ENCODE results near the gene RINT1.

The RINT1 gene

DNA sequence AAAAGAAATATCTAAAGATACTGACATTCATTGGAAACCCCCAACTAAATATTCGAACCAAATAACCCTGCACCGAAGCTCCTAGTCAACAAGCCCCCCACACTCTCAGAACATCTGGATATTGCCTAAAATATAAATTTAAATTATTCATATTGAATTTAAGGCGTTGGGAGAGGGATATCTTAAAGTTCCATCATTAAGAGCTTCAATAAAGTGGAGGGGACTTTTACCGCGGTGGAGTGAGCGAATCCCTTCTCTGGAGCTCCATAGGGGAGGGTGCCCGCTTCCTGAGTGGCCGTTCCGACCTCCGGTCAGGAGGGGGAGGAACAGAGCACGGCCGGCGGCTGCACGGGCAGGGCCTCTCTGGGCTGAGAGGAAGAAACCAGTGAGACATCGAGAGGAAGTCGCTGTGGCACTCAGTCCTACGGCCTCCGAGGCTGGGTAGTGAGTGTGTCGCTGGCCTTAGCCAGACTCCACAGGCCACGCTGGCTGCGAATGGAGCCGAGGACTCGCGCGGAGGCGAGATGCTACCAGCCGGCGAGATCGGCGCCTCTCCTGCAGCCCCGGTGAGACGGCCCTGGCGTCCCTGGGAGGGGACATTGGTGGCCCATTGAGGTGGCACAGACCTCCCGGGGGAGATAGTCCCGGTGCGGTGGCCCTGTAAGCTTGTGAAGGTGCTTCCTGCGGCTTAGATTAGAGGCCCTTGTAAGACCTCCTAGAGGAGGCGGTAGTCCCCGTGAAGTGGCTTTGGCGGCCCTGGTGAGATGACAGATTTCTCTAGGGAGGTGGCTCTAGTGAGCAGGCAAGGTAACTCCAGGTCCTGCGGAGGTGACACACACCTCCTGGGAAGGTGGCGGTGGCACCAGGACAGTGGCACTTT lies at the start of gene RINT1:
Gene RINT1, plus strand, starts transcription at position 410 of the 880 bp plus-strand sequence. Its CDS starts 115 bp downstream, at position 525.
- DNase-seq (ENCODE audit: extremely low read depth, low read depth) = peak; percentile 76
- TF ChIP-seq, protein P1, sequence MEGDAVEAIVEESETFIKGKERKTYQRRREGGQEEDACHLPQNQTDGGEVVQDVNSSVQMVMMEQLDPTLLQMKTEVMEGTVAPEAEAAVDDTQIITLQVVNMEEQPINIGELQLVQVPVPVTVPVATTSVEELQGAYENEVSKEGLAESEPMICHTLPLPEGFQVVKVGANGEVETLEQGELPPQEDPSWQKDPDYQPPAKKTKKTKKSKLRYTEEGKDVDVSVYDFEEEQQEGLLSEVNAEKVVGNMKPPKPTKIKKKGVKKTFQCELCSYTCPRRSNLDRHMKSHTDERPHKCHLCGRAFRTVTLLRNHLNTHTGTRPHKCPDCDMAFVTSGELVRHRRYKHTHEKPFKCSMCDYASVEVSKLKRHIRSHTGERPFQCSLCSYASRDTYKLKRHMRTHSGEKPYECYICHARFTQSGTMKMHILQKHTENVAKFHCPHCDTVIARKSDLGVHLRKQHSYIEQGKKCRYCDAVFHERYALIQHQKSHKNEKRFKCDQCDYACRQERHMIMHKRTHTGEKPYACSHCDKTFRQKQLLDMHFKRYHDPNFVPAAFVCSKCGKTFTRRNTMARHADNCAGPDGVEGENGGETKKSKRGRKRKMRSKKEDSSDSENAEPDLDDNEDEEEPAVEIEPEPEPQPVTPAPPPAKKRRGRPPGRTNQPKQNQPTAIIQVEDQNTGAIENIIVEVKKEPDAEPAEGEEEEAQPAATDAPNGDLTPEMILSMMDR (IDR thresholded peaks at IDR 0.05; ENCODE audit: low read depth, low read length, missing control alignments) = peak; percentile 79

DNA sequence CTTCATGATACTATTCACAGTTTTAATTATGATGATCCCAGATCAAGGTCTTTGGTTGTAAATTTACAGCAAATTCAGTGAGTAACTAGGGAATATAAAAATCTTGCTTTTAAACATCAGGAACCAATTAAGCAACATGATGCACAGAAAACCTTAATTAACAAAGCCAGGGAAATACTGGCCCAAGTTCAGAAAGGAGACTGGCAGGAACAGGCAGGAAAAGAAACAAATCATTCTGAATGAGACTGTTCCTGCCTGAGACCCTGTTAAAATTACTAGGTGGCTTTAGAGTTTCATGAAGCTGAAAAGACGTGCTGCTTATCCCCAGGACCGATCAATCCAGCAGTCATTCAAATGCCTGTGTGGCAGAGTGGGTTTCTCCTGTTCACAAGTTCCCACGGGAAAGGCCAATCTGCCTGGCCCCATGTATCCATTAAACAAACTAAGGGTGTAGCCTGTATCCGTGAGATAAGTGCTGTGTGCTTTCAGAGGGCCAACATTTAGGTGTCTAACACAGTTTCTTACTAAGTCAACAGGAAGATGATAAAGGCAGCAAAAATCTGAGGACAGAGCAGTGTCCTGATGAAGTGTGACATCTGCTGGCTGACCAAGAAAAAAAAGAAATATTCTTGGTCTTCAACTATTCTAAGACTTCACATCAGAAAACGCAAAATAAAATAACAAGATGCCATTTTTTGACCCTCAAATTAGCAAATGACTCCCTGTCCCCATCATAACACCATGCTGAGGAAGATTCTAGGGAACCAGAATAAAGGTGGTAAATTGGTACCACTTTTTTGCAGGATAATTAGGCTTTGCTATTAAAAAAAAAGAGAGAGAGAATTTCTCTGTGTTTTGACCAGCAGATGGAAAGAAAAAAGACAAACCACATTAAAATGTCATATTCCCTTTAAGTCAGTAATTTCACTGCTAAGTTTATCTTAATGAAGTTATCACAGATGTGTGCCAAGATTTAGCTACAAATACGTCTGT lies 44.1 kb upstream of the RINT1 start:
- TF ChIP-seq, protein P1 (IDR thresholded peaks at IDR 0.05; ENCODE audit: low read depth, low read length, missing control alignments) = peak; percentile 21
- DNase-seq (ENCODE audit: extremely low read depth, low read depth) = peak; percentile 54
- H3K4me3 ChIP-seq (replicated peaks; ENCODE audit: low read depth, low read length) = no peak overlapping the region

More for the DNA sequence above, at the start of gene RINT1:
- peak within 1 kb of the TSS; percentile 94 for H3K4me3 ChIP-seq (replicated peaks; ENCODE audit: low read depth, low read length)

DNA sequence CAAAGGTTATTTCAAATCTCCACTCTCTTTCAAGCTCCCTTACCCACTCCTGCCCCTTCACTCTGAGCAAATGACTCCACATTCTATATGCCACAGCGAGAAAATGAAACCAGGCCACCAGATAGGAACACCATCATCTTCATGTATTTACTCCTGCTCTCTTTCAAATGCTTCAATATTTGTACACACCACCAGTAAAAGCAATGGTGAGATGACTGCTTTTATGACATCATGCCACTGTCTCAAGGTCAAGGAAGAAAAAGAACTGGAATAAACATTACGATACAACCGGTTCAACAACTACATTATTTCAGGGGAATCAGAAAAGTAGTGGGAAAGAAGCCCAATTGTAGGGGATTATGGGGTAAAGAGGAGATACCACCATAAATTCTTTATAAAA lies 42.6 kb upstream of the RINT1 start:
- no peak for DNase-seq (ENCODE audit: extremely low read depth, low read depth)
- no peak overlapping the region for H3K4me3 ChIP-seq (replicated peaks; ENCODE audit: low read depth, low read length)
- TF ChIP-seq, protein P1 (IDR thresholded peaks at IDR 0.05; ENCODE audit: low read depth, low read length, missing control alignments) = no peak

GRCh38 chr7:105493196-105493922 lies 38.6 kb upstream of the RINT1 start:
- H3K4me3 ChIP-seq (replicated peaks; ENCODE audit: low read depth, low read length) = no peak overlapping the region
- DNase-seq (ENCODE audit: extremely low read depth, low read depth) = no peak
- TF ChIP-seq, protein P1 (IDR thresholded peaks at IDR 0.05; ENCODE audit: low read depth, low read length, missing control alignments) = no peak

GRCh38 chr7:105493923-105494315 lies 38.1 kb upstream of the RINT1 start:
- TF ChIP-seq, protein P1 (IDR thresholded peaks at IDR 0.05; ENCODE audit: low read depth, low read length, missing control alignments) = no peak
- H3K4me3 ChIP-seq (replicated peaks; ENCODE audit: low read depth, low read length) = no peak overlapping the region
- no peak for DNase-seq (ENCODE audit: extremely low read depth, low read depth)

DNA sequence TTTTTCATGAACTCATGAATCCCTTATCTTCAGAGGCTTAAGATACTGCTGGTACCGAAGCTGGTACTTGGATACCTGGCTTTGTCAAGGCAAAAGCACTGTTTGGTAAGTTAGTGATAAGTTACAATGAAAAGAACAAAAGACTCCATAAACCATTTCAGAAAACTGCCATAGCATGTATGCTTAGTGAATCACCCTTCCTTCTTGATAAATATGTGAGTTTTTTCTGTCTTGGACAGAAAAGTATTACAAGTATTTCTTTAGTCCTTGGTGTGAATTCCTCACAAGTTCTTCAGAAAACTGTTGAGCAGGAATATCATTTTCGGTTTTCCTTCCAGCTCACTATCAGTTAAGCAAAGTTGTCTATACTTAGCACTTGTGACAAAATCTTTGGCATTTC lies 35.5 kb upstream of the RINT1 start:
- no peak for DNase-seq (ENCODE audit: extremely low read depth, low read depth)
- no peak overlapping the region for H3K4me3 ChIP-seq (replicated peaks; ENCODE audit: low read depth, low read length)
- TF ChIP-seq, protein P1 (IDR thresholded peaks at IDR 0.05; ENCODE audit: low read depth, low read length, missing control alignments) = no peak

Measured in HFF-Myc (cell line).